ENCODE measurements around the gene VWC2.

Gene VWC2

DNA sequence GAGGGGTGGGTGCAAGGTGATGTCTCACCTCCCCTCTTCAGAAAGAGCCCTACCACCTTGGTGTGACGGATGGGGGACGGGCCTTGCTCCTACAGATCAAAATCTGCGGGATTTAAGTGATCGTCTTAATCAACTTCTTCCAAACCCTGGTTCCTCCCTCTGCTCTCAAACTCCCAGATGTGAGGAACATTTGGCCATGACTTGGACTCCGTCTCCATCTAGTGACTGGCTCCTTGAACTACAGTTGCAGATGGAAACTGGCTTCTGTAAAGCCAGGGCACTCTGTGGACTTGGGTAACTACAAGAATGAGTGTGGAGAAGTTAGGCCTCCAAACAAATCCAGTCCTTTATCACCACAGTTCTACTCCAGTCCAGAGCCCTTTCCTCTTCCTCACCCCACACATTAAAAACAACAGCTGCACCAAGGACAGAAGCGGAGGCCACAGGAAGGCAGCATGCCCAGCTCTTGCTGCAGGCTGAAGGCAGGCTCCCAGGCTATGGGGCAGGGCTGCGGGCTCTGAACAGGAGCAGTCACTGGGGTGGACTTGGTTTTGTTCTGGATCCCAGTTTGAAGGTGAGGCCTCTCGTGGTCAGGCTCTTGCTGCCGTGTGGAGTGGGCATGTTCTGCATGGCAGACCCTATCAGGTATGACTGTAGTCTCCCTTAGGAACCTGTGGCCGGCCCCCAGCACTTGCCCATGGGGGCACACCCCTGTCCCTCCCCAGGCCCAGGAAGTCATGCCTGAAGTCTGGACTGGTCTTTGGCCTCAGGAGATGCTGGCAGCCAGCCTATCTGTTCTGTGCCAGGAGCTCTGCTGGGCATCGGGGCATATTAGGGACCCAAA, 79.4 kb downstream of the VWC2 start:
- DNase-seq: peak; percentile 51

- no peak for DNase-seq
Measured at GRCh38 chr7:49855281-49855980, 82.0 kb downstream of the VWC2 start.

- DNase-seq: no peak
Measured at GRCh38 chr7:49860293-49860692, 86.9 kb downstream of the VWC2 start.

DNA sequence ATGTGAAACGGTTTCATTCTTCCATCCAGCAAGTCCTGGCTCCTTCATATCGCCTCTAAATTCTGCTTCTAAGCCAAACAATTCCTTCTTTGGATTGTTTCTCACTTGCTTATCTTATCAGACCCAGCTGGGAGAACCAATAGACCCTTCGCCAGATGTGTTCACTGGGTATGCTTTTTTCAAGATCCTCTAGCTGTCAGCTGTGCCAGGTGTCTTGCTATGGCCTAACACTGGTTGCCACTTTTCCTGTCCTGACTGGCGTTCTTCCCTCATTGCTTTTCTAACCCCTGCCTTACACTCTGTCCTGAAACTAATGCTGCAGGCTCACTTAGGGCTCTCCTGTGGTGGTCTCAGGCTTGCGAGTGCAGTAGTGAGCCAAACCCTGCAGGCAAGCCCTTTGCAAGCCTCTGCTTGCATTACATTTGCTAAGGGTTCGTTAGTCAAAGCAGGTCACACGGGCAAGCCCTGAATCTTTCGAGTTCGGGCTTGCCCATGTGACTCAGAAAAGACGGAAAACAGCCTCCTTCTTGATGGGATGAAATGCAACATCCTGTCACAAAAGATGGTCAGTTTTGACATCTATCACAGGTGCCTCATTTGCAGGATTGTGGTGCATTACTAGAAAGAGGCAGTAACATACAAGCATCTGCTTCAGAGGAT, 92.8 kb downstream of the VWC2 start:
- no peak for DNase-seq

GRCh38 chr7:49866910-49867309, 93.5 kb downstream of the VWC2 start:
- DNase-seq: no peak

DNA sequence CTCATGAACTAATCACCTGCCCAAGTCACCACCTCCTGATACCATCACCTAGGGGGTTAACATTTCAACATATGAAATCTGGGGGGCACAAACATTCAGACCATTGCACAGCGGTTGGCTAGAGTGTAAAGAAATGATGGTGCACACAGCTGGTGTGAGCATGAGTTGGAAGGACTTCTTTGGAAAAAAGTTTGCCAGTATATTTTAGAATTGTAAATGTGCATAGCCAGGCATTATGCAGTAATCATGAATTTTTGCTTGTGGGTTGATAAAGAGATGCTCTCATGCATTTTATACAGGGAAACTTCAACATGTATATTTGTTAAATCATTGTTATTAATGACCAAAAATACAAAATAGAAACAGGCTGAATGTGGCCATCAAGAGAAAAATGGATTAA, 100.0 kb downstream of the VWC2 start:
- DNase-seq: no peak

DNA sequence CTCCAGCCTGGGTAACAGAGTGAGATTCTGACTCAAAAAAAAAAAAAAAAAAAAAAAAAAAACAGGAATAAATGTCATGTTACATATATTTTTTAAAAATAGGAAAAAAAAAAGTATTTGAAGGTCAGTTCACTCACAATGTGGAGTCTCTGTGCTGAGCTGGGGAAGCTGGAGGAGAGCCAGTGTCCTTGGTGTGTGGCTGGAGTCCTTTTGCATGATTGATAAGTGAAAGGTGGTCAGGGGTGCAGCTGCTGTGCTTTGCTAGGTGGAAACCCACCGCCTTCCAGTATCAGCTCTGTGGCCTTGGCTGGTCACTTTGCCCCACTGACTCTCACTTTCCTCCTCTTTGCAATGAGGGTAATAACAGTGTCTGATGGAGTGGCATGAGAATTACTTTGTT, 101.9 kb downstream of the VWC2 start:
- no peak for DNase-seq

- no peak for DNase-seq
Measured at GRCh38 chr7:49876202-49876601, 102.8 kb downstream of the VWC2 start.

DNA sequence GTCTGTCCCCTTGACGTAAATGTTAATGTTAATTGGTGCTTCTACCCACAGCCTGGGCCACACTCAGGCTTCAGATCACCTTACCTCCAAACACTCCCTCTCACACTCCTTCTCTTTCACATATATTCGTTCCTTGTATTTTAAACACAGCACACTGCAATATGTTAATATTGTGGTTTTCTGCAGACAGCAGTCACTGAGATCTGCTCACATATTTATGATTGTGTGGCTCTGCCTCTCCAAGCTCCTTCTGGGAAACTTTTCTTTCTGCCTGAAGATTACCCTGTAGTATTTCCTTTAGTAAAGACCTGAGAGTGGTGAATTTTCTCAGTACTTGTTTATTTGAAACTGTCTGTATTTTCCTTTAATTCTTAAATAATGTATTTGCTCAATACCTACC, 104.7 kb downstream of the VWC2 start:
- no peak for DNase-seq

- no peak for DNase-seq
Measured at GRCh38 chr7:49878627-49879026, 105.2 kb downstream of the VWC2 start.

DNA sequence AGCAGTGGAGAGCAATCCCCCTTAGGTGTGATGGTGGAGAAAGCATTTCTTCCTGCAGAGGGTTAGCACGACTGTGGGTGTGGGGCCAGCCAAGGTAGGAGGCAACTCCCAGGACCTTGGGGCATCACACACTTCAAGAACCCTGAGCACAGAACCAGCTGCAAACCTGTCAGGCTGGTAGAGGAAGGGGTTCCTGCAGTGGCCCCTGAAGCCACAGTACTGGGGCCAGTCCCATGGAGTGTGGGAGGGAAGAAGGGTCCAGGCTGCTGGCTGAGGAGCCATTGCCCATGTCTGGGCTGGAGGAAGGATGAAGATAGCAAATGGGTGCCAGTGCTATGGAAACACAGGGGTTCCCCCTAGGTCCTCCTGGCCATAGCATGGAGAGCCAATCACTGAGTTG, 110.5 kb downstream of the VWC2 start:
- DNase-seq: no peak

- no peak for DNase-seq
Measured at GRCh38 chr7:49885593-49886285, 112.3 kb downstream of the VWC2 start.

- no peak for DNase-seq
Measured at GRCh38 chr7:49892481-49892880, 119.0 kb downstream of the VWC2 start.

GRCh38 chr7:49893131-49893530, 119.7 kb downstream of the VWC2 start:
- DNase-seq: no peak

GRCh38 chr7:49894543-49894942, 121.1 kb downstream of the VWC2 start:
- DNase-seq: no peak

DNA sequence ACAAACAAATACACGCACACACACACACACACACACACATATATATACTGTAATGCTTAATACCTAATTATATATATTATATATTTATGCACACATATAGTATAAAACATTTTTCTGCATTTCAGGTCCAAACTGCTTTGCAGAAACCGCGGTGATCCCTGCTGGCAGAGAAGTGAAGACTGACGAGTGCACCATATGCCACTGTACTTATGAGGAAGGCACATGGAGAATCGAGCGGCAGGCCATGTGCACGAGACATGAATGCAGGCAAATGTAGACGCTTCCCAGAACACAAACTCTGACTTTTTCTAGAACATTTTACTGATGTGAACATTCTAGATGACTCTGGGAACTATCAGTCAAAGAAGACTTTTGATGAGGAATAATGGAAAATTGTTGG, 138.5 kb downstream of the VWC2 start:
- DNase-seq: no peak

DNA sequence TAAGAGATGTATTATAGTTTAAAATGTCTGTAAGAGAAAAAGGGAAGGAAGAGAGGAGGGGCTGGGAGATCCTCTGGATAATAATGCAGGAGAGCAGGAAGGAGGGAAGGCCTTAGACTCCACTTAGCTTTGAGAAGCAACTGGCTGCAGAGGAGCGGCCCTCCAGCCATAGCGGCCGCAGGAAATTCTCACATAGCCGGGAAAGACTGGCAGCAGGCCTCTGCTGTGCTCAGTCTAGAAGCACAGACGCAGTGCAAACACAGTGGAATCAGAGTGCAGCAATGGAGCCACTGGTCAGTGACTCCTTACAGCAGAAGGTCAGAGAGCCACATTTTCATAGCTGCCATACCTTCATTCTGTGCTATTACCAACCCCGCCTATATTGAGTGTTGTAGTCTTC, 153.3 kb downstream of the VWC2 start:
- DNase-seq: no peak

- DNase-seq: no peak
Measured at GRCh38 chr7:49927631-49928030, 154.2 kb downstream of the VWC2 start.

- DNase-seq: no peak
Measured at GRCh38 chr7:49928787-49929186, 155.3 kb downstream of the VWC2 start.

GRCh38 chr7:49931627-49932026, 158.2 kb downstream of the VWC2 start:
- DNase-seq: no peak

- no peak for DNase-seq
Measured at GRCh38 chr7:49937608-49938007, 164.2 kb downstream of the VWC2 start.

Measured in NCI-H748 treated with DMSO at 0.1 percent for 48 hours (cell line).